K562 (cell line): ENCODE data around the gene ZKSCAN1. TPM values are rescaled to one million over a fixed set of nuclear protein-coding genes. Genes with fewer than 3 reads are reported as not detected.

Experiments
- BCL6 ChIP-seq: fragments of 250-450 bp; sonication (Bioruptor Pico); IDR thresholded peaks from 2 replicates; pipeline ENCODE4 v1.4.0; 2020
- CBFA2T2 ChIP-seq: fragments of 450-650 bp; conservative IDR thresholded peaks from 2 replicates; pipeline ENCODE4 v1.6.1; 2017; ENCODE audit warnings: mild to moderate bottlenecking
- KLF13 ChIP-seq: fragments of 450-650 bp; IDR thresholded peaks from 2 replicates; pipeline ENCODE4 v1.6.1; 2016; ENCODE audit warnings: missing genetic modification characterization, low read depth, mild to moderate bottlenecking, missing compliant biosample characterization, moderate library complexity, borderline replicate concordance
- MAFG ChIP-seq: fragments of 450-650 bp; conservative IDR thresholded peaks from 2 replicates; pipeline ENCODE4 v1.6.1; 2016; ENCODE audit warnings: missing genetic modification characterization, missing compliant biosample characterization
- NFIC ChIP-seq: fragments of 450-650 bp; IDR thresholded peaks from 2 replicates; pipeline ENCODE4 v1.6.1; 2017; ENCODE audit warnings: mild to moderate bottlenecking, inconsistent platforms
- SIN3A ChIP-seq, 2 experiments: fragments of 150-350 bp in 1 of 2; IDR thresholded peaks; 2 replicates each; pipeline ENCODE4 v1.6.1; 2011 to 2016; ENCODE audit warnings: borderline replicate concordance in 2 of 2, low read depth in 2 of 2, low read length in 2 of 2, mild to moderate bottlenecking in 2 of 2, moderate library complexity in 2 of 2; ENCODE audit not compliant: control insufficient read depth in 1 of 2
- SMARCB1 ChIP-seq: IDR thresholded peaks from 2 replicates; pipeline ENCODE4 v1.6.1; 2011; ENCODE audit warnings: improper control_type of control experiment, low read depth; ENCODE audit not compliant: insufficient read length
- TRIM28 ChIP-seq: fragments of 450-650 bp; IDR thresholded peaks from 2 replicates; pipeline ENCODE4 v1.6.1; 2017
- YY1 ChIP-seq, 3 experiments: IDR thresholded peaks; 2 replicates each; pipeline ENCODE4 v1.6.1; 2011; ENCODE audit warnings: low read length in 2 of 3, mild to moderate bottlenecking in 2 of 3, moderate library complexity in 2 of 3, borderline replicate concordance in 1 of 3, control low read depth in 1 of 3, low read depth in 1 of 3; ENCODE audit not compliant: insufficient read depth in 3 of 3, insufficient replicate concordance in 2 of 3, control insufficient read depth in 1 of 3, insufficient read length in 1 of 3; ENCODE audit errors: extremely low read depth in 1 of 3
- ZNF589 ChIP-seq: fragments of 200-800 bp; sonication (Bioruptor generic); IDR thresholded peaks from 2 replicates; pipeline ENCODE4 v1.6.1; 2016; ENCODE audit warnings: low read depth, missing genetic modification characterization, missing compliant biosample characterization
- ZNF699 ChIP-seq: fragments of 250-450 bp; sonication (Bioruptor Pico); IDR thresholded peaks from 2 replicates; pipeline ENCODE4 v1.8.0; 2021; ENCODE audit warnings: mild to moderate bottlenecking, moderate library complexity; ENCODE audit not compliant: insufficient replicate concordance
- ZSCAN32 ChIP-seq: fragments of 450-650 bp; formaldehyde crosslinking; IDR thresholded peaks from 2 replicates; pipeline ENCODE4 v1.4.0; 2020; ENCODE audit warnings: mild to moderate bottlenecking, moderate library complexity
- polyA plus RNA-seq, 8 experiments: library from polyadenylated mRNA; depleted of rRNA in 4 of 8; stranded (reverse) in 5 of 8; unstranded in 3 of 8; fragments of >200 nt; fragmentation: Nextera tagmentation in 2 of 8; fragmentation: Illumina TruSeq in 1 of 8; extraction: Ambion mirVana in 2 of 8; extraction: Trizol in 1 of 8; gene quantifications; 2 replicates each; pipeline versions ENCODE4 v1.2.1 to v1.2.3, GENCODE V29; 2011 to 2014; ENCODE audit warnings: inconsistent platforms in 1 of 8, missing spikeins in 1 of 8
- total RNA-seq, 7 experiments: library from RNA; depleted of rRNA in 6 of 7; stranded (reverse); fragments of >200 nt in 6 of 7; fragmentation: Illumina TruSeq in 2 of 7; extraction: Trizol in 2 of 7; gene quantifications; 2 replicates each; pipeline versions ENCODE4 v1.2.1 to v1.2.3, GENCODE V29; 2011 to 2021; ENCODE audit warnings: low replicate concordance in 1 of 7
- TF ChIP-seq, protein P1 (sequence below), 2 experiments: IDR thresholded peaks; 2 replicates each; pipeline ENCODE4 v1.6.1; 2011; ENCODE audit warnings: borderline replicate concordance in 1 of 2, control low read depth in 1 of 2, low read depth in 1 of 2, low read length in 1 of 2, mild to moderate bottlenecking in 1 of 2, mixed read lengths in 1 of 2, moderate library complexity in 1 of 2; ENCODE audit not compliant: insufficient read depth in 1 of 2, insufficient read length in 1 of 2, poor library complexity in 1 of 2, severe bottlenecking in 1 of 2; ENCODE audit errors: extremely low read depth in 1 of 2
- TF ChIP-seq, protein P2 (sequence below), 2 experiments: fragments of 450-650 bp; IDR thresholded peaks; 2 replicates each; pipeline ENCODE4 v1.6.1; 2016; ENCODE audit warnings: mild to moderate bottlenecking in 2 of 2, borderline replicate concordance in 1 of 2, low read depth in 1 of 2, moderate library complexity in 1 of 2
- TF ChIP-seq, protein P3 (sequence below): fragments of 250-450 bp; sonication (Bioruptor Pico); IDR thresholded peaks from 2 replicates; pipeline ENCODE4 v1.5.1; 2021; ENCODE audit warnings: mild to moderate bottlenecking

ZKSCAN1 gene
- total and polyA plus RNA-seq, 9 of the 15 experiments (the other 6 are each of a cell fraction or from before 2014, with no cell fraction given) = 5.3 to 43.0 (median 23.2) TPM

DNA sequence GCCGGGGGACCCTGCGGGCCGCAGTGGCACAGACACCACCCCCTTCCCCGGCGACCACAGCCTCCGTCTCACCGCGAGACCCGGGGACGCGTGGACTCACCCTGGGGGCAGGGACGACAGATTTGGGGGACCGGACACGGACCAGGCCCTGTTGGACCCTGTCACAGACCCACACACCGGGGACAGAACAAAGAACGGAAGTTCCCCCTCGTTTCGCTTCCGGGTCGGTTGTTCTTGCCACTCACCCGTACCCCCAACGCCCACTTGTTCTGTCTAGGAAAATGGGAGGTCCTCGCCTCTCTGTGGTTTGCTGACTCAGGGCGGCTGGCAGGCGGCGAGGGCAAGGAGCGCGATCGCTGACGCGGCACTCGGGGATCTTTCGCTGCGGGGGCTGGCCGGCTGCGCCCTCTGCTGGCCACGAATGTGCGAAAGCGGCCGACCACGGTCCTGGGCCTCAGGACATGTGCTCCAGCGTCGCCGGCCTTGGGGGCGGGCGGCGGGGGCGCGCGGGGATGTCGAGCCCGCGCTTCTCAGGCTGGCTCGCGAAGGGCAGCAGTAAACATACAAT is 66.2 kb downstream of the ZKSCAN1 start, which contains the start of gene ZNF3 (continued):
- TF ChIP-seq, protein P1, sequence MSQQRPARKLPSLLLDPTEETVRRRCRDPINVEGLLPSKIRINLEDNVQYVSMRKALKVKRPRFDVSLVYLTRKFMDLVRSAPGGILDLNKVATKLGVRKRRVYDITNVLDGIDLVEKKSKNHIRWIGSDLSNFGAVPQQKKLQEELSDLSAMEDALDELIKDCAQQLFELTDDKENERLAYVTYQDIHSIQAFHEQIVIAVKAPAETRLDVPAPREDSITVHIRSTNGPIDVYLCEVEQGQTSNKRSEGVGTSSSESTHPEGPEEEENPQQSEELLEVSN (IDR thresholded peaks at IDR 0.05; ENCODE audit: borderline replicate concordance in 1 of 2, extremely low read depth in 1 of 2, insufficient read depth in 1 of 2, insufficient read length in 1 of 2, low read depth in 1 of 2, low read length in 1 of 2, poor library complexity in 1 of 2, severe bottlenecking in 1 of 2) = peak; percentile 96 to 100
- no peak for TF ChIP-seq SMARCB1
- TF ChIP-seq NFIC = peak; percentile 91
- TF ChIP-seq SIN3A (IDR thresholded peaks at IDR 0.05; ENCODE audit: borderline replicate concordance in 2 of 2, control insufficient read depth in 1 of 2, low read depth in 2 of 2, low read length in 2 of 2) = peak; percentile 78 to 81; a peak in 3 of 4 replicates
- peak; percentile 26 for TF ChIP-seq ZNF589 (CRISPR knock-in tag)
- TF ChIP-seq BCL6 (CRISPR knock-in tag) = no peak
- no peak for TF ChIP-seq ZNF699 (CRISPR knock-in tag)
- peak; percentile 99 for TF ChIP-seq MAFG (tag)
- TF ChIP-seq, protein P2, sequence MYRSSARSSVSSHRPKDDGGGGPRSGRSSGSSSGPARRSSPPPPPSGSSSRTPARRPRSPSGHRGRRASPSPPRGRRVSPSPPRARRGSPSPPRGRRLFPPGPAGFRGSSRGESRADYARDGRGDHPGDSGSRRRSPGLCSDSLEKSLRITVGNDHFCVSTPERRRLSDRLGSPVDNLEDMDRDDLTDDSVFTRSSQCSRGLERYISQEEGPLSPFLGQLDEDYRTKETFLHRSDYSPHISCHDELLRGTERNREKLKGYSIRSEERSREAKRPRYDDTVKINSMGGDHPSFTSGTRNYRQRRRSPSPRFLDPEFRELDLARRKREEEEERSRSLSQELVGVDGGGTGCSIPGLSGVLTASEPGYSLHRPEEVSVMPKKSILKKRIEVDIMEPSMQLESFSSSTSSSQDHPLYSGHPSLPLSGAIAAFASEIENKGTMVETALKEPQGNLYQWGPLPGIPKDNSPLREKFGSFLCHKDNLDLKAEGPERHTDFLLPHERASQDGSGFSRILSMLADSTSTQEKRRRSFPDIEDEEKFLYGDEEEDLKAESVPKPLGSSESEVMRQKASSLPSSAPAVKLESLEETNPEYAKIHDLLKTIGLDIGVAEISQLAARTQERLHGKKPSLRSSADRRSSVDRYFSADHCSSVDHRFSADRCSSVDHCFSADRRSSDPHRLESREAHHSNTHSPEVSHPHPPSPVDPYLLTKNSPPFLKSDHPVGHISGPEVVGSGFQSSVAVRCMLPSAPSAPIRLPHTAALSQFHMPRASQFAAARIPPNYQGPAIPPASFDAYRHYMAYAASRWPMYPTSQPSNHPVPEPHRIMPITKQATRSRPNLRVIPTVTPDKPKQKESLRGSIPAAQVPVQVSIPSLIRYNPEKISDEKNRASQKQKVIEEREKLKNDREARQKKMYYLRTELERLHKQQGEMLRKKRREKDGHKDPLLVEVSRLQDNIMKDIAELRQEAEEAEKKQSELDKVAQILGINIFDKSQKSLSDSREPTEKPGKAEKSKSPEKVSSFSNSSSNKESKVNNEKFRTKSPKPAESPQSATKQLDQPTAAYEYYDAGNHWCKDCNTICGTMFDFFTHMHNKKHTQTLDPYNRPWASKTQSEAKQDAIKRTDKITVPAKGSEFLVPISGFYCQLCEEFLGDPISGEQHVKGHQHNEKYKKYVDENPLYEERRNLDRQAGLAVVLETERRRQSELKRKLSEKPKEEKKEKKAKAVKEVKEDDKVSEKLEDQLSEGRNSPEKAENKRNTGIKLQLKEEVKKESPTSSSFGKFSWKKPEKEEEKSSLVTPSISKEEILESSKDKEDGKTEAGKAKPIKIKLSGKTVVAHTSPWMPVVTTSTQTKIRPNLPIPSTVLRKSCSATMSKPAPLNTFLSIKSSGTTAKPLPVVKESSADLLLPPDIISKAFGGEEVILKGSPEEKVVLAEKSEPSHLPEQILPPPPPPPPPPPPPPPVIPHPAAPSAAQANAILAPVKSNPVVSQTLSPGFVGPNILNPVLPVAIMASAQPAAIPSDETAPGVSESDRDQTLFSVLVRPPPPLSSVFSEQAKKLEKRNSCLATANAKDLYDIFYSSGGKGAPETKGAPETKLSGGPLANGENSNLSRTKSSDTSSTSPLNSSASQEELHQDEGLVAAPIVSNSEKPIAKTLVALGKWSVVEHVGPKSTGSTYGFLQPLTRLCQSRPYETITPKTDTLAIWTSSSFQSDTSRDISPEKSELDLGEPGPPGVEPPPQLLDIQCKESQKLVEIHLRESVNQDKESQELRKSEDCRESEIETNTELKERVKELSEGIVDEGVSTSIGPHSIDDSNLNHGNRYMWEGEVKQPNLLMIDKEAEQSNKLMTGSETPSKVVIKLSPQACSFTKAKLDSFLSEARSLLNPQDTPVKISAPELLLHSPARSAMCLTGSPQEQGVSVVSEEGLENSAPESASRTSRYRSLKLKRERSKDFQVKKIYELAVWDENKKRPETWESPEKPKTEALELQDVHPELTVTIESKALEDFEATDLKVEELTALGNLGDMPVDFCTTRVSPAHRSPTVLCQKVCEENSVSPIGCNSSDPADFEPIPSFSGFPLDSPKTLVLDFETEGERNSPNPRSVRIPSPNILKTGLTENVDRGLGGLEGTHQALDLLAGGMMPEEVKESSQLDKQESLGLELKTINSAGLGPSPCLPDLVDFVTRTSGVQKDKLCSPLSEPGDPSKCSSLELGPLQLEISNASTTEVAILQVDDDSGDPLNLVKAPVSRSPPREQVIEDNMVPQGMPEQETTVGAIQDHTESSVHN (IDR thresholded peaks at IDR 0.05; ENCODE audit: borderline replicate concordance in 1 of 2, low read depth in 1 of 2) = peak in 1 of 2 experiments; percentile 66; a peak in 2 of 4 replicates
- TF ChIP-seq TRIM28 = peak; percentile 61; the same call in 1 of the 2 replicates
- no peak for TF ChIP-seq CBFA2T2
- TF ChIP-seq, protein P3, sequence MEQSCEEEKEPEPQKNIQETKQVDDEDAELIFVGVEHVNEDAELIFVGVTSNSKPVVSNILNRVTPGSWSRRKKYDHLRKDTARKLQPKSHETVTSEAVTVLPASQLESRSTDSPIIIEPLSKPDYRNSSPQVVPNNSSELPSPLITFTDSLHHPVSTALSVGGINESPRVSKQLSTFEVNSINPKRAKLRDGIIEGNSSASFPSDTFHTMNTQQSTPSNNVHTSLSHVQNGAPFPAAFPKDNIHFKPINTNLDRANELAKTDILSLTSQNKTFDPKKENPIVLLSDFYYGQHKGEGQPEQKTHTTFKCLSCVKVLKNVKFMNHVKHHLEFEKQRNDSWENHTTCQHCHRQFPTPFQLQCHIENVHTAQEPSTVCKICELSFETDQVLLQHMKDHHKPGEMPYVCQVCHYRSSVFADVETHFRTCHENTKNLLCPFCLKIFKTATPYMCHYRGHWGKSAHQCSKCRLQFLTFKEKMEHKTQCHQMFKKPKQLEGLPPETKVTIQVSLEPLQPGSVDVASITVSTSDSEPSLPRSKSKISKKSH (CRISPR knock-in tag) = no peak
- TF ChIP-seq ZSCAN32 (CRISPR knock-in tag) = 0 out of 2 replicates have a peak, but pooled peaks have one; percentile 29
- peak; percentile 83; the same call in 1 of the 2 replicates for TF ChIP-seq KLF13
- TF ChIP-seq YY1 (IDR thresholded peaks at IDR 0.05; ENCODE audit: borderline replicate concordance in 1 of 3, control insufficient read depth in 1 of 3, extremely low read depth in 1 of 3, insufficient read depth in 3 of 3, insufficient read length in 1 of 3, insufficient replicate concordance in 2 of 3, low read depth in 1 of 3, low read length in 2 of 3) = peak in 2 of 3 experiments; percentile 71 to 81
